ENCODE measurements around the gene MRPS30.

The MRPS30 gene

DNA sequence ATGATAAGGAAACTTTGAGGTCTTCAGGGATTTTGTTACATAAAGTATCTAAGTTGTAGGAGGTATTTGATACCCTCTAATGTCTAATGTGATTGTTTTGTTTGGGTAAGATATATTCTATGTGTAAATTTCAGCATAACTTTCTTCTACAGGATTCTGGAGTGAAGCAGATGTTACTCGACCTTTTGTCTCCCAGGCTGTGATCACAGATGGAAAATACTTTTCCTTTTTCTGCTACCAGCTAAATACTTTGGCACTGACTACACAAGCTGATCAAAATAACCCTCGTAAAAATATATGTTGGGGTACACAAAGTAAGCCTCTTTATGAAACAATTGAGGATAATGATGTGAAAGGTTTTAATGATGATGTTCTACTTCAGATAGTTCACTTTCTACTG is 6.0 kb downstream of the MRPS30 start:
- TF ChIP-seq FOXM1 (IDR thresholded peaks at IDR 0.05; ENCODE audit: borderline replicate concordance, low read depth) = no peak
- TF ChIP-seq, protein P1, sequence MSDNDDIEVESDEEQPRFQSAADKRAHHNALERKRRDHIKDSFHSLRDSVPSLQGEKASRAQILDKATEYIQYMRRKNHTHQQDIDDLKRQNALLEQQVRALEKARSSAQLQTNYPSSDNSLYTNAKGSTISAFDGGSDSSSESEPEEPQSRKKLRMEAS (IDR thresholded peaks at IDR 0.05) = no peak
- no peak for TF ChIP-seq ZBTB7A (IDR thresholded peaks at IDR 0.05; ENCODE audit: low read depth)
- TF ChIP-seq, protein P2, sequence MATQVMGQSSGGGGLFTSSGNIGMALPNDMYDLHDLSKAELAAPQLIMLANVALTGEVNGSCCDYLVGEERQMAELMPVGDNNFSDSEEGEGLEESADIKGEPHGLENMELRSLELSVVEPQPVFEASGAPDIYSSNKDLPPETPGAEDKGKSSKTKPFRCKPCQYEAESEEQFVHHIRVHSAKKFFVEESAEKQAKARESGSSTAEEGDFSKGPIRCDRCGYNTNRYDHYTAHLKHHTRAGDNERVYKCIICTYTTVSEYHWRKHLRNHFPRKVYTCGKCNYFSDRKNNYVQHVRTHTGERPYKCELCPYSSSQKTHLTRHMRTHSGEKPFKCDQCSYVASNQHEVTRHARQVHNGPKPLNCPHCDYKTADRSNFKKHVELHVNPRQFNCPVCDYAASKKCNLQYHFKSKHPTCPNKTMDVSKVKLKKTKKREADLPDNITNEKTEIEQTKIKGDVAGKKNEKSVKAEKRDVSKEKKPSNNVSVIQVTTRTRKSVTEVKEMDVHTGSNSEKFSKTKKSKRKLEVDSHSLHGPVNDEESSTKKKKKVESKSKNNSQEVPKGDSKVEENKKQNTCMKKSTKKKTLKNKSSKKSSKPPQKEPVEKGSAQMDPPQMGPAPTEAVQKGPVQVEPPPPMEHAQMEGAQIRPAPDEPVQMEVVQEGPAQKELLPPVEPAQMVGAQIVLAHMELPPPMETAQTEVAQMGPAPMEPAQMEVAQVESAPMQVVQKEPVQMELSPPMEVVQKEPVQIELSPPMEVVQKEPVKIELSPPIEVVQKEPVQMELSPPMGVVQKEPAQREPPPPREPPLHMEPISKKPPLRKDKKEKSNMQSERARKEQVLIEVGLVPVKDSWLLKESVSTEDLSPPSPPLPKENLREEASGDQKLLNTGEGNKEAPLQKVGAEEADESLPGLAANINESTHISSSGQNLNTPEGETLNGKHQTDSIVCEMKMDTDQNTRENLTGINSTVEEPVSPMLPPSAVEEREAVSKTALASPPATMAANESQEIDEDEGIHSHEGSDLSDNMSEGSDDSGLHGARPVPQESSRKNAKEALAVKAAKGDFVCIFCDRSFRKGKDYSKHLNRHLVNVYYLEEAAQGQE (IDR thresholded peaks at IDR 0.05; ENCODE audit: low read depth) = no peak
- TF ChIP-seq EP300 (IDR thresholded peaks at IDR 0.05; ENCODE audit: borderline replicate concordance) = no peak
- TF ChIP-seq CREB1 (IDR thresholded peaks at IDR 0.05; ENCODE audit: low read depth) = no peak
- no peak for TF ChIP-seq CEBPB (IDR thresholded peaks at IDR 0.05)
- TF ChIP-seq TAF1 (IDR thresholded peaks at IDR 0.05; ENCODE audit: low read depth) = no peak
- no peak for TF ChIP-seq NFIC (IDR thresholded peaks at IDR 0.05)
- TF ChIP-seq, protein P3, sequence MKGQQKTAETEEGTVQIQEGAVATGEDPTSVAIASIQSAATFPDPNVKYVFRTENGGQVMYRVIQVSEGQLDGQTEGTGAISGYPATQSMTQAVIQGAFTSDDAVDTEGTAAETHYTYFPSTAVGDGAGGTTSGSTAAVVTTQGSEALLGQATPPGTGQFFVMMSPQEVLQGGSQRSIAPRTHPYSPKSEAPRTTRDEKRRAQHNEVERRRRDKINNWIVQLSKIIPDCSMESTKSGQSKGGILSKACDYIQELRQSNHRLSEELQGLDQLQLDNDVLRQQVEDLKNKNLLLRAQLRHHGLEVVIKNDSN (IDR thresholded peaks at IDR 0.05) = no peak
- no peak for TF ChIP-seq TEAD4 (IDR thresholded peaks at IDR 0.05)

DNA sequence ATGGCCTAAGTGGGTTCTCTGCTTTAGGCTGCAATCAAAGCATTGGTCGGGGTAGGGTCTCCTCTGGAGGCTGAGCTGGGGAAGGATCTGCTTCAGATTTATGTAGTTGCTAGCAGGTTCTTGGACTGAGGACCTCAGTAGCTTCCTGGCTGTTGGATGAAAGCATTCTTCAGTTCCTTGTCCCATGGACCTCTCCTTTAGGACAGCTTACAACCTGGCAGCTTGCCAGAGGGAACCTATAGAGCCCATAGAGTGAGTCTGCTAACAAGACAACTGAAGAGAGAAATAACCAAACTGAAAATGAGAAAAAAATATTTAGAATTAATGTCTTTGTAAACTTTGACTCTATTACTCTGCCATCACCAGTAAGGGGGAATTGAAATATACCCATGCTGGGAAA is 12.4 kb downstream of the MRPS30 start:
- TF ChIP-seq ZBTB7A (IDR thresholded peaks at IDR 0.05; ENCODE audit: low read depth) (no peak), TCF12 (IDR thresholded peaks at IDR 0.05; ENCODE audit: low read depth) (no peak), YY1 (IDR thresholded peaks at IDR 0.05; ENCODE audit: low read depth) (no peak), CEBPB (IDR thresholded peaks at IDR 0.05) (no peak), CREB1 (IDR thresholded peaks at IDR 0.05; ENCODE audit: low read depth) (no peak)
- TF ChIP-seq, protein P2 (IDR thresholded peaks at IDR 0.05; ENCODE audit: low read depth) = no peak
- TF ChIP-seq, protein P3 (IDR thresholded peaks at IDR 0.05) = no peak

DNA sequence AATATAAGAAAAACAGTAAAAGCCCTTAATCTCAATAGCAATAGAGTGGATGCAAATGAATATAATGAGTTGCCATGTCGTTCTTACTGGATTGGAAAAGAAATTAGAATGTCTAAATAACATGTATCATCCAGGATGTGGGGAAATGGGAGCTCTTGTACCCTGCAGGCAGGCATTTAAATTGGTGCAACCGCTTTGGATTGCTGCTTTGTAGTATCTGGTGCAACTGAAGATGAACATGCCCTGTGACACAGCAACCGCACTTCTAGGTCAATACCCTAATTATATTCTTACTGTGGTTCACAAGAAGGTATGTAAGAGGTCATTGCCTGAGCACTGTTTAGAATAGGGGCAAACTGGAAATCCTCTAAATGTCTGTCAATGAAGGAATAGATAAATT is 18.9 kb downstream of the MRPS30 start:
- TF ChIP-seq, protein P2 (IDR thresholded peaks at IDR 0.05; ENCODE audit: low read depth) = no peak
- TF ChIP-seq CREB1 (IDR thresholded peaks at IDR 0.05; ENCODE audit: low read depth) = no peak
- no peak for TF ChIP-seq RAD21 (IDR thresholded peaks at IDR 0.05; ENCODE audit: low read depth)
- TF ChIP-seq FOXM1 (IDR thresholded peaks at IDR 0.05; ENCODE audit: borderline replicate concordance, low read depth) = no peak
- TF ChIP-seq, protein P1 (IDR thresholded peaks at IDR 0.05) = no peak
- TF ChIP-seq NFIC (IDR thresholded peaks at IDR 0.05) = no peak
- no peak for TF ChIP-seq ZBTB7A (IDR thresholded peaks at IDR 0.05; ENCODE audit: low read depth)
- no peak for TF ChIP-seq YY1 (IDR thresholded peaks at IDR 0.05; ENCODE audit: low read depth)
- no peak for TF ChIP-seq TAF1 (IDR thresholded peaks at IDR 0.05; ENCODE audit: low read depth)
- no peak for TF ChIP-seq EGR1 (IDR thresholded peaks at IDR 0.05)
- no peak for TF ChIP-seq TCF12 (IDR thresholded peaks at IDR 0.05; ENCODE audit: low read depth)
- no peak for TF ChIP-seq EP300 (IDR thresholded peaks at IDR 0.05; ENCODE audit: borderline replicate concordance)
- TF ChIP-seq, protein P3 (IDR thresholded peaks at IDR 0.05) = no peak
- no peak for TF ChIP-seq CEBPB (IDR thresholded peaks at IDR 0.05)
- no peak for TF ChIP-seq TEAD4 (IDR thresholded peaks at IDR 0.05)

DNA sequence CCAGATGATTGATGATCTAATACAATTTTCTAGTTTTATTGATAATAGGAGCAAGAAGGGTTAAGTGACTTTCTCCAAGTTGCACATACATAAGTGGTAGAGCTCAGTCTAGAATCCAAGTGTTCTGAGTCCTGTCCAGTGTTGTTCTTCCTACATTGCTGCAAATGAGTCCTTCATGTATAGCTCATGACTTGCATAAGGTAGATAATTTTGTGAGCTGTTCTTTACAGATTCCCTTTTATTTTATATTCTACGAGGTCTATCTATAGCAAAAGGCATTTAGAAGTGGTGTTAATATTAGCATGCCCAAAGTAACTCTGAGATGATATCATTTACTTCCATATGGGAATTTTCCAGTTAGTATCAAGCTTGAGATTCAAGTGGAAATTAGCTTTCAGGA is 20.0 kb downstream of the MRPS30 start:
- no peak for TF ChIP-seq NFIC (IDR thresholded peaks at IDR 0.05)
- TF ChIP-seq FOXM1 (IDR thresholded peaks at IDR 0.05; ENCODE audit: borderline replicate concordance, low read depth) = no peak
- no peak for TF ChIP-seq CEBPB (IDR thresholded peaks at IDR 0.05)
- no peak for TF ChIP-seq CREB1 (IDR thresholded peaks at IDR 0.05; ENCODE audit: low read depth)
- TF ChIP-seq ZBTB7A (IDR thresholded peaks at IDR 0.05; ENCODE audit: low read depth) = no peak
- no peak for TF ChIP-seq RAD21 (IDR thresholded peaks at IDR 0.05; ENCODE audit: low read depth)
- TF ChIP-seq, protein P3 (IDR thresholded peaks at IDR 0.05) = no peak
- TF ChIP-seq, protein P2 (IDR thresholded peaks at IDR 0.05; ENCODE audit: low read depth) = no peak
- TF ChIP-seq YY1 (IDR thresholded peaks at IDR 0.05; ENCODE audit: low read depth) = no peak
- TF ChIP-seq TEAD4 (IDR thresholded peaks at IDR 0.05) = no peak
- no peak for TF ChIP-seq EGR1 (IDR thresholded peaks at IDR 0.05)
- no peak for TF ChIP-seq TCF12 (IDR thresholded peaks at IDR 0.05; ENCODE audit: low read depth)
- no peak for TF ChIP-seq TAF1 (IDR thresholded peaks at IDR 0.05; ENCODE audit: low read depth)
- TF ChIP-seq, protein P1 (IDR thresholded peaks at IDR 0.05) = no peak
- TF ChIP-seq EP300 (IDR thresholded peaks at IDR 0.05; ENCODE audit: borderline replicate concordance) = no peak
